ENCODE measurements around the gene ARAP2. TPM values are rescaled to one million over a fixed set of nuclear protein-coding genes. Genes with fewer than 3 reads are reported as not detected.

Gene ARAP2
- total and polyA plus RNA-seq, 2 experiments from 2014 or later, result 0.92 to 4.8 TPM

GRCh38 chr4:36288731-36289426, 44.6 kb upstream of the ARAP2 start (continued):
- TF ChIP-seq ZNF462 (CRISPR knock-in tag; IDR thresholded peaks at IDR 0.05) (no peak), ZNF331 (CRISPR knock-in tag; IDR thresholded peaks at IDR 0.05; ENCODE audit: low read depth) (no peak), NANOG (IDR thresholded peaks at IDR 0.05; ENCODE audit: borderline replicate concordance) (no peak), POLR2AphosphoS5 (IDR thresholded peaks at IDR 0.05; ENCODE audit: low read depth) (no peak), EZH2 (IDR thresholded peaks at IDR 0.05; ENCODE audit: low read depth, unreplicated experiment) (no peak)

GRCh38 chr4:36286481-36286871, 42.2 kb upstream of the ARAP2 start:
- ATAC-seq, result no peak
- H3K79me2 ChIP-seq (replicated peaks; ENCODE audit: insufficient read depth), result no peaks in the 10 kb centered on the region
- no peaks in the 10 kb centered on the region for H3K27me3 ChIP-seq (ENCODE audit: insufficient read depth)
- H3F3A ChIP-seq (replicated peaks; ENCODE audit: low read depth), result no peaks in the 10 kb centered on the region
- no peaks in the 10 kb centered on the region for H3K9me2 ChIP-seq (ENCODE audit: insufficient read depth)
- Mint-ChIP-seq H3K36me3 (ENCODE audit: low read depth) (no peaks in the 10 kb centered on the region), H3K4me3 (no peak overlapping the region), H3K27ac (no peak overlapping the region), H3K4me1 (no peaks in the 10 kb centered on the region), H3K9me3 (no peaks in the 10 kb centered on the region), H3K27me3 (ENCODE audit: insufficient read depth, low read depth, poor library complexity) (no peaks in the 10 kb centered on the region)
- H3K4me3 ChIP-seq, result no peak overlapping the region
- no peaks in the 10 kb centered on the region for H3K4me1 ChIP-seq (ENCODE audit: insufficient read depth)
- H3K4me2 ChIP-seq, result no peak overlapping the region
- no peak overlapping the region for H3K27ac ChIP-seq (ENCODE audit: low read depth)
- H3K36me3 ChIP-seq (ENCODE audit: insufficient read depth), result no peaks in the 10 kb centered on the region
- no peak overlapping the region for H2AFZ ChIP-seq
- no peaks in the 10 kb centered on the region for H4K20me1 ChIP-seq (replicated peaks; ENCODE audit: insufficient read depth)
- no peak for DNase-seq (ENCODE audit: low spot score)
- TF ChIP-seq ZNF331 (CRISPR knock-in tag; IDR thresholded peaks at IDR 0.05; ENCODE audit: low read depth), result no peak
- no peak for TF ChIP-seq ZNF114 (CRISPR knock-in tag; IDR thresholded peaks at IDR 0.05)
- TF ChIP-seq ZNF462 (CRISPR knock-in tag; IDR thresholded peaks at IDR 0.05), result no peak
- TF ChIP-seq EZH2 (IDR thresholded peaks at IDR 0.05; ENCODE audit: low read depth, unreplicated experiment), result no peak

Data from GM23338 (cell line).